Non-pigmented ciliary epithelial cell (primary cell): Measurements from ENCODE around the gene SLCO3A1.
"Not testable (repeated sequence)": the region's sequence is repeated elsewhere in the genome, so short reads cannot be mapped to it uniquely, and the experiment has no call there.

Source experiments
- DNase-seq: peaks from one replicate; pipeline ENCODE4 v3.0.0-alpha.2; 2010; ENCODE audit warnings: low read depth

SLCO3A1 gene

GRCh38 chr15:92161039-92161670 lies 307.6 kb downstream of the SLCO3A1 start:
- DNase-seq, result no peak

- no peak for DNase-seq
Observed at GRCh38 chr15:92162657-92163056, 309.1 kb downstream of the SLCO3A1 start.

- no peak for DNase-seq
Observed at GRCh38 chr15:92163641-92164040, 310.1 kb downstream of the SLCO3A1 start.

GRCh38 chr15:92164327-92165000 lies 311.0 kb downstream of the SLCO3A1 start:
- DNase-seq, result peak; percentile 22

- DNase-seq, result no peak
Observed at GRCh38 chr15:92165001-92165346, 311.5 kb downstream of the SLCO3A1 start.

GRCh38 chr15:92166029-92166428 lies 312.5 kb downstream of the SLCO3A1 start:
- DNase-seq, result no peak

- DNase-seq, result no peak
Observed at GRCh38 chr15:92166751-92167405, 313.4 kb downstream of the SLCO3A1 start.

- no peak for DNase-seq
Observed at GRCh38 chr15:92167451-92167850, 313.9 kb downstream of the SLCO3A1 start.

GRCh38 chr15:92168066-92168683 lies 314.7 kb downstream of the SLCO3A1 start:
- no peak for DNase-seq

GRCh38 chr15:92170897-92171296 lies 317.4 kb downstream of the SLCO3A1 start:
- no peak for DNase-seq

GRCh38 chr15:92178911-92179310 lies 325.4 kb downstream of the SLCO3A1 start:
- DNase-seq, result no peak

GRCh38 chr15:92184142-92184541 lies 330.6 kb downstream of the SLCO3A1 start:
- DNase-seq, result no peak

- no peak for DNase-seq
Observed at GRCh38 chr15:92184679-92185230, 331.2 kb downstream of the SLCO3A1 start.

GRCh38 chr15:92187975-92188374 lies 334.5 kb downstream of the SLCO3A1 start:
- DNase-seq, result no peak

GRCh38 chr15:92189166-92189565 lies 335.7 kb downstream of the SLCO3A1 start:
- no peak for DNase-seq

- no peak for DNase-seq
Observed at GRCh38 chr15:92195241-92195640, 341.7 kb downstream of the SLCO3A1 start.

- no peak for DNase-seq
Observed at GRCh38 chr15:92196342-92196741, 342.8 kb downstream of the SLCO3A1 start.

- no peak for DNase-seq
Observed at GRCh38 chr15:92197746-92198145, 344.2 kb downstream of the SLCO3A1 start.

GRCh38 chr15:92200891-92201290 lies 347.4 kb downstream of the SLCO3A1 start:
- DNase-seq, result no peak

GRCh38 chr15:92205255-92205739 lies 351.8 kb downstream of the SLCO3A1 start:
- no peak for DNase-seq

GRCh38 chr15:92207601-92208000 lies 354.1 kb downstream of the SLCO3A1 start:
- DNase-seq, result not testable (repeated sequence)
